Stimulated activated CD4-positive, alpha-beta T cell treated with anti-CD3 and anti-CD28 coated beads, Interleukin-4, amount 100 ng/mL, for 1 hour (primary cell): ENCODE results near the gene SYNDIG1.
"Not testable (repeated sequence)": the region's sequence is repeated elsewhere in the genome, so short reads cannot be mapped to it uniquely, and the experiment has no call there.

Experiments
- DNase-seq: peaks from one replicate; pipeline ENCODE4 v3.0.0-alpha.2; 2020

Gene SYNDIG1

DNA sequence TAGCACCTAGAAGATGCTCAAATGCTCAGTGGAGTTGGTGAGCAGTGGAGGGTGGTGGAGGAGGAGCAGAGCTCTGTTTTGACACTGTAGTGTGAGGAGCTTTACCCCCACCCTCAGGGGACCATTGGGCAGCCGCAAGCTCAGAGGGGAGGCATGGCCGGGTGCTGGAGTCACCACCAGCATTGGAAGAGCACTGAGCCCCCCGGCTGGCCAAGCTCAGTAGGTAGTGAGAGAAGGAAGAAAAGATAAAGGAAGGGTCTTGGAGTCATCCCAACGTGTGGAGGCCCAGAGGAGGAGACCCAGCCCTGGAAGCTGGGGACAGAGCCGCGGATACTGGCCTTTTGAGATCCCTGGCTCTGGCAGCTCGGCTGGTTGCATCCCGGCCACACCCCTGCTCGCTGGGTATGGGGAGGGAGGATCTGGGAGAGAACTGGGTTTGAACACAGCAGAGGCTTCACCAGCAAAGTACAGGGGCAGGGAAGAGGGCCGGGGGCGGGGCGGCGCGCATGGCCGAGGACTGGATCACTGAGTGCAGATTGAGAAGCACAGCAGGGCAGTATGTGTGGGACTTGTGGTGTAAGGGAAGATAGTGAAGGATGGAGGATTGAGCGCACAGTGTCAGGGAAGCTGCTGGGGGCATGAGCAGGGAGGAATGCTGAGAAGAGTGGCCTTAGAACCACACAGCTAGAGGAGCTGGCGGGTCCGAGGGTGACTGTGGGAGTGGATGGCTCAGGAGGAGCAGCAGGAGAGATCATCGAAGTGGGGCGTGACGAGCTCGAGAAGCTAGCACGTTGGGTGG is 24.4 kb downstream of the SYNDIG1 start:
- DNase-seq = no peak

DNA sequence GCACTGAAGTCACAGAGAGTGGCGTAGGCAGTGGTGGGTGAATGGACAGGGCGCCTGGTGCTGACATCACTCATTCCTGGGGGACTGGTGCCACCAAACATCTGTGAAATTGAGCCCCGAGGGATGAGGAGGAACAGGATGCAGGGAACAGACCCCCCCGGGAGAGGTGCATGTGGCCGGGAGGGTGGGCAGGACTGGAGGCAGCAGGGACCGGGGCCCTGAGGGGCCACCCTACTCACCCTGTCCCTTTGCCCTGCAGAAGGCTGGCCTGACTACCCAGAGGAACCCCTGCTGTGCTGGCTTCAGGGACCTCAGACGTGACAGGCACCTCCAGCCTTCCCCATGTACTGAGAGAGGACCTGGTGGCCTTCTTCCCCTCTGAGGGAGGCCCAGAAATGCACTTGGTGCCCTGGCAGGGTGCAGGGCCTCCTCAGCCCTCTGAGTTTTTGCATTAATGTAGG is 25.1 kb downstream of the SYNDIG1 start:
- no peak for DNase-seq

DNA sequence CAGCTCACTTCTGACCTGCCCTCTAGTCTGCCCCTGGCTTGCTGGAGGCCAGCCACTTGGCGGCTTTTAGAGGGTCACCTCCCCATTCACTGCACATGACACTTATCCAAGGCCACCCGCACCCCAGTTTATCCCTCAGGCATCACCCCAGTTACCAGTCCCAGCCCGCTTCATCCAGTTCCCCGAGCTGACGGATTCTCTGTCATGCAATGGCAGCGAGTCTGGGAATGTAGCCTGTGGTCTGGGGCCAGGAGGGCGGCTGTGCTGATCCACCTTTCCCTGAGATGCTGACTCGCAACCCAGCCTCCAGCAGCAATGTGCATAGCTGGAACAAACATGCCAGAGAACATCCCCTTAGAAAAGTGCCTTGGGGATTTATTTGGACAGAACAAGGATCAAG is 25.8 kb downstream of the SYNDIG1 start:
- no peak for DNase-seq

DNA sequence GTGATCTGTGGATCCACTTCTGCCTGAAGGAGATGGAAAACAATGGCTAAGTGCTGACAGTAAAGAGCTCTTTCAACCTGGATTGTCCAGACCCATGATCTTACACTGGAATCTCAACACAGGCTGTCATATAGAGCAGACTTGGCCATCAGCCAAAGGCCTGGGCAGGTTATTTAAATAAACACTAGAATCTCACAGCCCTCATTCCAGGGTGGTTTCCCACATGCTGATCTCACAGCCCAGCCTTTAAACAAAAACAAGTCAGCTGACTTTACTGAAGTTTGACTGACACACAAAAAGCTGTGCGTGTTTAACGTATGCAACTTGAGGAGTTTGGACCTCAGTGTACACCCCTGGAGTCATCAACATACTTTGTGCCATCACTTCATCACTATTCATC is 28.4 kb downstream of the SYNDIG1 start:
- no peak for DNase-seq

DNA sequence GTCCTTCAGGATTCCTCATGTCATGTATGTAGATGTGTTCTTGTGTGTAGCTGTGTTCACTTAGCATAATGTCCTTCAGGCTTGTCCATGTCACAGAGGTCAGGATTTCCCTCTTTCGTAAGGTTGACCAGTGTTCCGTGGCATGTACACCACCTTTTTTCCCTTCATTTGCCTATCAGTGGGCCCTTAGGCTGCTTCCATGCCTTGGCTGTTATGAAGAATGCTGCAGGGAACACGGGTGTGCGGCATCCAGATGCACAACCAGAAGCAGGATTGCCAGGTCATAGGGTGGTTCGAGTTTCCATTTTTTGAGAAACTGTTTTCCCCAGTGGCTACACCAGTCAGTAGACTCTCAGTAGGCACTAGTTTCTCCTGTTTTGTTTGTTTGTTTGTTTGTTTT is 29.2 kb downstream of the SYNDIG1 start:
- DNase-seq = no peak

DNA sequence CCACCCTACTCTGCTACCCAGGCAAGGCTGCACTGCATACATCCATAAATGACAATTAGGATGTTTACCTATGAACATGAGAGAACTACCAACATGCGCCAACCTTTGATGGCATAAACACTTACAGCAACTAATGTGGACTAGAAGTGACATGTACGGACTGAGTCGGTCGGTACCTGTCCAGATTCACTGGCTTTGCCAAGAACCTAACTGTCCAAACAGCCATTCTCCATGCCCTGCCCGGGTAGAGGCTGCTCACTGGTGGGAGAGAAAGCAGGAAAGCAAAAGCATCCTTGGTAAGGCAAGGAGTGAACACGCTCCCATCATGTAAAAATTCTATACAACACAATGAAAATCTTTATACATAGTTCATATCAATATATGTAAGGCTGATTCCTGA is 30.0 kb downstream of the SYNDIG1 start:
- no peak for DNase-seq

DNA sequence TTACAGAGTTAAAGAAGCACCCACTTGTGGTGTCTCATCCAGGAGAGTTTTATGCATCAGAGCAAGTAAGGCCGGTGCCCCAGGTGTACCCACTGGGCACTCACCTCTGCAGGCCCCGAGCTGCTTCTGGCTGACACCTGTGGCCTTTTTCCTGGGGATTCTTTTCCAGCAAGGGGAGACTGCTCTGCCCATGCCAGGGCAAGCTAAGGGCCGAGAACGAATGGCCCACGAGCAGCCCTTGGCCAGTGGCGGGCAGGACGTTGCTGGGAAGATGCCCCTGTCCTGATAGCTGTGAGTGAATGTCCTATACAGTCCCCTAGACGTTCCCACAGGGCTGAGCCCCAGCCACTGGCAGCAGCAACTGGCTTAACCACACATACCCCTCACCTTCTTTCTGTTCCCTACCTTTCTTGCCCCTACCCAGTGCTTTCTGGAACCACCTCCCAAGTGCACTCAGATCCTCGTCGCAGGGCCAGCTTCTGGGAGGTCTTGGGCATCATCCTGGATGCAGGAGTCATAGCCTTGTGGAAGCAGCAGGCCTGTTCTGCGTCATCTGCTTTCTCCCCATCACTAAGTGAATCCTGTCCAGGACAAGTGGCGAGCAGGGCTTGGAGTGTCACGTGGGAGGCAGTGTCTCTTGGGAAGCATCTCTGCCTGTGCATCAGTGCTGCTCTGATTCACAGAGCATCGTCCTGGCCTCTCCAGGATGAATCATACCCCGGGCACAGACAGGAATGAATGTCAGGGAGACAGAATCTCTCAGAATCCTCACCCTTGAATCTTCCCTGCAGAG is 32.5 kb downstream of the SYNDIG1 start:
- no peak for DNase-seq

DNA sequence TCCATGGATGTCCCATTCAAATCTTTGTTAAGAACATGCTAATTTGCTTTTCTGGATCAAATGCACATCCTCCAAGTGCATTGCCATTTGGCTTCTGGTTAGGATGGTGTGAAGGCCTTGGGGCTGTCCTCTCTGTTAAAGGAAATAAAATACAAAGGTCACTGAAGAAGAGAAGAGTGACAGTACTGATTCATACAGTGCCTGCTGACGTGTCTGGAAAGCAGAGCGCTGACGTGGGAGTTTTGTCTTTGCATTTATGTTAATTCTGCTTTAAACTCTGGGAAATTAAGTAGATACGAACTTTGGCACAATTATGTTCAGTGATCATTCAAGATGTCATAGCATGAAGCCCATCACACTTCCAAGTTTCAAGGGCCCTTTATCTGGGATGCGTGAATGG is 33.2 kb downstream of the SYNDIG1 start:
- no peak for DNase-seq

DNA sequence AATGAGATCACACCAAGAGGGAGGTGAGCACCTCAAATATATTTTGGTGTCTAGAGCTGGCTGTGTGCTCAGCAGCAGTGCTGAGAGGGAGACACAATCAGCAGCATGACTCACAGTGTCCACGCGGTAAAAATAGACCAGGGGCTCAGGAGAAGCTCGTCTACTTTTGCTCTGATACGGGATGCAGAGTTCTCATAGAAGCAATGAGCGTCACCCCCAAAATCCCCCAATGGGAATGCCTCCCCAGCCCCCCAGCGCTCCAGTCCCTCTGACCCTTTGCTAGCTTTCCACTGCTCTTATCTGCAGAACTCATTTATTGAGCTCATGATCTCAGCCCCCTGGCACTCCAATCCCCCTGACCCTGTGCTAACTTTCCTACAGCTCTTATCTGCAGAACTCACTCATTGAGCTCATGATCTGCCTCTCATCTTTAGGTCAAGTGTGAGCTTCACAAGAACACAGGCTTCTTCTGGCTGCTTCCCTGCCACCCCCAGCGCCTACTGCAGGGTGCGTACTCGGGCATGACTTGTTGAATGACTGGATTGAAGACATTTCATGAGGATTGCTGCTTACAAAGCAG is 34.0 kb downstream of the SYNDIG1 start:
- DNase-seq = no peak

DNA sequence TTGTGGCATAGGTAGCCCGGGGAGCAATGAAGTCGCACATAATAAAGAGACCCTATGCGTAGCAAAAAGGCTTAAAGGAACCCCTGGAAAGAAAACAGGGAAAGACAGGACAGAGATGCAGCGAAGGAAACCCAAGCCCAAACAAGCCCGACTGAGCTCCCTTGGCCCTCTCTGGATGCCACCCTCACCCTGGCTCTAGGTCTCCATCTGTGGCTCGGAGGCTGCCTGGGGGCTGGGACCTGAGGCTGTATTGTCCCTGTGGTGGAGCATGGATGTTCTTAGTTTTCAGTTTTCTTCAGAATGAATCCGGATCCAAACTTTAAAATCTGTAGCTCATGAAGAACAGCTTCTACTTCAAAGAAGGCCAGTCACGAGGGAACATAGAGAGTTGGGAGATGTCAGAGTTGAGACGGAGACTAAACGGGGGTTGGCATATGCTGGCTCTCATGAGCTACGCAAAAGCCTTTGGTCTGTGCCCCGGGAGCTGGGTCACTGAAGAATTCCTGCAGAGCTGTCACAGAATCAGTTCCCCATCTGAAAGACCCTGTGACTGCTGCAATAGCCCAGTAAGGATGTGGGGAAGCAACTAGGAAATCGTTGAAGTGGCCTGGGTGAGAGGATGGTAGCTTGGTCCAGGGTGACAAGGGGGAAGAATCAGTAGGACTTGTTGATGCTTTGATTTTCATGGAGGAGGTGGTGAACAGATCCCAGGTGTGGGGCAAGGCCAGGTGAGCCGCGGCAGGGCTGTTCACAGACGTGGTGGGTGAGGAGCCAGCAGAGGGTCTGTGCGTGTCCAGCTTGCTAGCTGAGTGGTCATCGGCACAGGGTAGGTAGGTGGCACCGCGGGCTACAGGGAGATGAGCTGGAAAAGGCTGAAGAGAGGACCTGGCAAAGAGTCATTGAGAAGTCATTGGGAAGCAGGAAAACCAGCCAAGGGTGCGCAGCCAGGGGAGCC is 35.2 kb downstream of the SYNDIG1 start:
- DNase-seq = no peak

DNA sequence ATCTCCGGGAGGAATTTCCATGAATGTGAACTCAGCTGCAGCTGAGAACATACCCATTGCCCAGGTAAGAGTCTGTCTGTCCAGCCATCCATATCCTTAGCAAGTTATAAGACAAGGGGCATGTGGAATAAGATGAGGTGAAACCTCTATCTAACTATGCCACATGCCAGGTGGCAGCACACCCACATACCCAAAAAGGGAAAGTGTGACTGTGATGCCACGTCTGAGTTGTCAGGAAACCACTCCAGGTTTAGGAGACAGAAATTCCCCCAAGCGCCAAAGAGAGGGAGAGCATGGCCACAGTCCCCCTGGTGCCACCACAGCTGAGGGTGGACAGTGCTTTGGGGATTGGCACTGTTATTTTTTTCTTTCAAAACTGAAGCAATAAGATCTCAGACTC is 36.7 kb downstream of the SYNDIG1 start:
- DNase-seq = no peak

DNA sequence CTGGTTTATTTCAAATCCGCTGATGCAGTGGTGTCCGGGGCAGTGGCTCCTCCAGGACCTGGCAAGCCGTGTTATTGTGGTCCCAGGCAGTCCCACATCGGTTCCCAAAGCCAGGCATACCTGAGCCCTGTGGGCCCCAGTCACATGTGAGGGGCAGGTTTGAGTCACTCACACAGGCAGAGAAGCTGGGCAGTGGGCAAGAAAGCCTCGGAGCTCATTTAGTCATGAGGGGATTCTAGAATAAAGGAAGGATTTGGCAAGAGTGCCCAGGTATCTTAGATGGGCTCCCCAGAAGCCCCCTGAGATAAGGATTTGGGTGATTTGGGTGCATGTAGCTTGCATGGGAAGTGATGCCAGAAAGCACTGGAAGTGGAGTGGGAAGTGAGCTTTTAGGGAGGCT is 37.3 kb downstream of the SYNDIG1 start:
- no peak for DNase-seq

DNA sequence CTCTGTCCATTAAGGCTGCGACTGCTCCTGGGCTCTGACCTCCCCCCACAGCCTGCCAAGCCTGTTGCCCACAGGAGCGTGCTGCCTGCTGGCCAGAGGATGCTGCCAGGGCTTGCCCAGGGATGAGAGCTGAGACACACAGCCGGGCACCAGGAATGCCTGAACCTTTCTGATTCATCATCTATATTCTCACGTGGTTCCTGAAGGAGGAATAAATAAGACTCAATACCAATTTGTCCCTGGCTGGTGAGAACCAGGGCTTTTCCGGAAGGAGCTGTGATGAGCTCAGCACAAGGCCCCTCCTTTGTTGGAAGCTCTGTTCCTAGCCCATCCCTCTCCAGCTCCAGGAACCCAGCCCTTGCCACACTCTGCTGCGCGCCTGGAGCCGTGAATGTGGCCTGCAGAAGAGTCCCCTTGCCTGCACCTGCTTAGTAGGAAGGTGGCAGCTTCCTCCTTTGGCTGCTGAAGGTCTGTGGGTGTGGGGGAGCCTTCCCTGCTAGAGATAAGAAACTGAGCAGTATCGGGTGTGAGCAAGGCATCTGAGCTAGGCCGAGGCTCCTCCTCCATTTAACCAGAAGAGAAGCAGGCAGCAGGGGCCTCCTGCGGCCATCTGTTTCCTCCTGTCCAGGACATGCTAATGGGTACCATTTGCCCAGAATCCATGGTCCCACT is 37.9 kb downstream of the SYNDIG1 start:
- DNase-seq = no peak

DNA sequence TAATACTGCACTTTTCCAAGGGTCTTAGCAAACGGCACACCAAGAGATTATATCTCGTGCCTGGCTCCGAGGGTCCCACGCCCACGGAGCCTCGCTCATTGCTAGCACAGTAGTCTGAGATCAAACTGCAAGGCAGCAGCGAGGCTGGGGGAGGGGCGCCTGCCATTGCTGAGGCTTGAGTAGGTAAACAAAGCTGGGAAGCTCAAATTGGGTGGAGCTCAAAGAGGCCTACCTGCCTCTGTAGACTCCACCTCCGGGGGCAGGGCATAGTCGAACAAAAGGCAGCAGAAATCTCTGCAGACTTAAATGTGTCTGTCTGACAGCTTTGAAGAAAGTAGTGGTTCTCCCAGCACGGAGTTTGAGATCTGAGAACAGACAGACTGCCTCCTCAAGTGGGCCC is 43.0 kb downstream of the SYNDIG1 start:
- DNase-seq = not testable (repeated sequence)

DNA sequence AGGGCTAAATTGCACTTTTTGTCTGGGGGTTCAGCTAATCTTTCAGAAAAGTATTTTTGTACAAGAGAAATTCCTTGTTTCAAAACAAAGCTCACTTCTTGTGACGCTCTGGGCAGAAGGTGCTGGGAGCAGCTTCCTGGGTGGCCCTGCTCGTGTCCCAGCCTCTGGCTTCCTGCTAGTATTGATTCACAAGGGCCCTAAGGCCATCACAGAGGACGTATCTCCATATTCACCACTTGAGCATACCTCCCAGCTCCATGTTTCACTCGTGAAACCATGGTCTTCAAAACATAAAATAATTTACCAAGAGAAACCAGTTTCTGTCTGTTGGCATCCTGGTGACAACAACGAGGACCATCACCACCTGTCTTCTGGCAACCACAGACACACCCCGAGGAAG is 49.1 kb downstream of the SYNDIG1 start:
- DNase-seq = no peak

DNA sequence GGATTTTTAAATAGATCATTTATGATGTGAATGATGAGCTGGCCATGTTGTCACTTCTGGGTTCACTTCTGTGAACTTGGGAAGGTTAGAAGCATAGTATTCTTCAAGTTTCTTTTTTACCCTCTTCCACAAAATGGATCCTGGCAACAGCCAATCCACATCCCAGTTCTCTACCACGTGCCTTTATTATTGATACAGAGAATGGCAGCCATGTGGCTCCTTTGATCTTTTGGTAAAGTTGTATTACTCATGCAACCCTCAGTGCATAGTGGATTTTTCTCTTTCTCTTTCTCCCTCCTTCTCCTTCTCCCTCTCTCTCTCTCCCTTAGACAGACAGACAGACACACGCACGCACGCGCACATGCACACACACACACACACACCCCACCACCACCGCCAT is 50.0 kb downstream of the SYNDIG1 start:
- no peak for DNase-seq

DNA sequence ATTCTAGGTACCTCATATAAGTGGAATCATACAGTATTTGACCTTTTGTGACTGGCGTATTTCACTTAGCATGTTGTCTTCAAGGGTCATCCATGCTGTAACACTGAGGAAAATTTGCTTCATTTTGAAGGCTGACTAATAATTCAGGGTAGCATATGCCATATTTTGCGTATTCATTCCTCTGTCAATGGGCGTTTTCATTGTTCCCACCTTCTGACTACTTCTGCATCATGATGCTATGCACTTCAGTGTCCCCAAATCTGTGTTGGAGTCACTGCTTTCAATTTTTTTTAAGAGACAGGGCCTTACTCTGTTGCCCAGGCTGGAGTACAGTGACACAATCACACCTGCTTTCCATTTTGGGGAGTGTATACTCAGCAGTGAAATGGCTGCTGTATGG is 51.6 kb downstream of the SYNDIG1 start:
- no peak for DNase-seq

DNA sequence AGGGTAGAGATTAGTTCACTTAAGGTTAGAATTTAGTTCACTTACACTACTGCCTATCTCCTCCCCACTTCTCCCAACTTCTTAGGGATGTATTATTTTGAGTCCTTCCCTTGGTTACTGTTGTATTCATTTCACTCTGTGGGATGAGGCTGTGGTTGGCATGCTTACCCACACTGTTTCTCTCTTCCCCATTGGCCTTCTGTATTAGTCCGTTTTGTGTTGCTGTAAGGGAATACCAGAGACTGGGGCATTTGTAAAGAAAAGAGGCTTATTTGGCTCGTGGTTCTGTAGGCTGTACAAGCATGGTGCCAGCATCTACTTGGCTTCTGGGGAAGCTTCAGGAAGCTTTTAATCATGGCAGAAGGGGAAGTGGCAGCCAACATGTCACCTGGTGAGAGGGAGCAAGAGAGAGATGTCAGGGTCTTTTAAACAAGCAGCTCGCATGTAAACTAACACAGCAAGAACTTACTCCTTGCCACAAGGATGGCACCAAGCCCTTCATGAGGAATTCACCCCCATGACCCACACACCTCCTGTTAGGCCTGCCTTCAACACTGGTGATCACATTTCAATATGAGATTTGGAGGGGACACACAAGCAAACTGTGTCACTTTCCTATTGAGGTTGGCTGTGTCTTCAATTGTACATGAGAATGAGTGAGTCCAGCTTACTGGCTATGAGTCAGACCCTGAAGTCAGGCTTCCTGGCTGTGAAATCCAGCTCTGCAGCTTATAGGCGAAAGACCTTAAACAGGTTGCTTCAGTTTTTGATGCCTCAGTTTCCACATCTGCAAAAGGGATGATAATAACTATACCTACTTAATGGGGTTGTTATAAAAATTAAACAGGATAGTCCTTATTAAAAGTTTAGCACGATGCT is 53.3 kb downstream of the SYNDIG1 start:
- no peak for DNase-seq

DNA sequence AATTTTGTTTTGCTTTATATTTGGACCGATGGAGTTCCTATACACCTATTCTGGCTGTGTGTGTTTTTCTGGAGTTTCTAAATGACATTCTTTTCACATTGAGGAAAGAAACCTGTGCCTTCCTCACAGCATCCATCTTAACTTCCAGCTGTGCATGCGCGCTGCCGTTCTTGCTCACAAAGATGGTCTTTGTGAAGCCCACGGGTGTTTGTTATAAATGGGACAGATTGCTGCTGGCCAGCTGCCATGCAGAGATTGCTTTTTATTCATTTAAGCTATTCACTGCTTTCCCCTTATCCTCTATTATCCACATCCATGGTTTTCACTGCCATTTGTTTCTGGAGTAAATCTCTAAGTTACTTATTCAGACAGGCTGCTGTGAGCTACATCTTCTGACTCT is 54.2 kb downstream of the SYNDIG1 start:
- DNase-seq = no peak

DNA sequence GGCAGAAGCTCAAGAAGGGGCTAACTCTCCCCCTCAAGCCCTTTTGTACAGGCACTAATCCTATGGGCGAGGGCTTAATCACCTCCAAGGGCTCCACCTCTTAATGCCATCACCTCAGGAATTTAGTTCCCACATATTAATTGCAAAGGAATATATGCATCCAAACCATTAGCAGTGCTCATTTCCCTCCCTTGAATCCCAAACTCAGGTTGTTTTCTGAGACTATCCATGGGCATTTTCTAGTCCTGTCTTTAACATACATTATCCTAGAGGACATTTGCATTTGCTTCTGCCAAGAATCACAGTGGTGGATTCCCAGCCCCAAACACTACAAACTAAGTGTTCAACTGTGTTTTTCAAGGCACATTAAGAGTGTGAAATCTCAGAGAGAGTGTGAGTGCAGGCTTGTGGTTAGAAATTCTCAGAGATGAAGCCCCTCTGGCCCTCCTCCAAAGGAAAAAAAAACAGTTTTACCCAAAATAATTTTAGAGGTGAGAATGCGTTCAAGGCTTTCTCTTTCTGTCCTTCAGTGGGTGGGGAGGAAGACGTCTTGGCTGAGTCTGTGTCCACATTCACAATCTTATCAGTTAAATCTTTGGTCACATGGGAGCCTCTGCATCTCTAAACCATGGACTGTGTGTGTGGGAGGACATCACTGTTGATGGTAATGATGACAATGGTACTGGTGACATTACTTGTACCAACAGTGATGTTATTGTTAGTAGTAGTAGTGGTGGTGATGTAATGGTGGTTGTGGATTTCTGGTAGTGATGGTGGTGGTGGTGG is 59.3 kb downstream of the SYNDIG1 start:
- DNase-seq = no peak
